A673 (cell line): ENCODE data around the gene MS4A10. TPM values are rescaled to one million over a fixed set of nuclear protein-coding genes. Genes with fewer than 3 reads are reported as not detected.

Experiments used
- BruUV-seq: library from RNA; stranded (reverse); fragments of 400-500 nt; replicated peaks from 2 replicates; lab custom pipeline; 2021; lab: Mats Ljungman, UMichigan
- CTCF ChIA-PET: fragments of 300-600 bp; sonication (Branson Sonifier 250); formaldehyde crosslinking; loops from one replicate; lab custom pipeline; 2022; ENCODE audit warnings: antibody characterized with exemption; lab: Charles Lee
- POLR2A ChIA-PET: fragments of 300-600 bp; sonication (Branson Sonifier 250); formaldehyde crosslinking; loops from one replicate; lab custom pipeline; 2022; ENCODE audit warnings: antibody characterized with exemption; ENCODE audit not compliant: low non-redundant PET; lab: Charles Lee
- DNase-seq: peaks from one replicate; pipeline ENCODE4 v3.0.0-alpha.2; 2015; ENCODE audit warnings: low spot score
- H3K27ac ChIP-seq: fragments of 200-600 bp; sonication (generic); 2 replicates; pipeline ENCODE4 v1.5.1; 2016; ENCODE audit warnings: mixed run types, low read depth, mild to moderate bottlenecking, mixed read lengths, antibody characterized with exemption, low read length; ENCODE audit not compliant: poor library complexity, severe bottlenecking
- H3K27me3 ChIP-seq: fragments of 200-600 bp; sonication (generic); replicated peaks from 2 replicates; pipeline ENCODE4 v1.6.1; 2017; ENCODE audit warnings: mixed run types, low read depth, mild to moderate bottlenecking, mixed read lengths, antibody characterized with exemption, low read length; ENCODE audit not compliant: insufficient read depth, poor library complexity
- H3K36me3 ChIP-seq: fragments of 200-600 bp; sonication (generic); 2 replicates; pipeline ENCODE4 v1.6.1; 2016; ENCODE audit warnings: mixed run types, mild to moderate bottlenecking, mixed read lengths, antibody characterized with exemption, low read length; ENCODE audit not compliant: insufficient read depth, poor library complexity, severe bottlenecking
- H3K4me1 ChIP-seq: fragments of 200-600 bp; sonication (generic); 2 replicates; pipeline ENCODE4 v1.6.1; 2017; ENCODE audit warnings: mixed run types, mild to moderate bottlenecking, mixed read lengths, antibody characterized with exemption, low read length; ENCODE audit not compliant: insufficient read depth, poor library complexity, severe bottlenecking
- H3K4me3 ChIP-seq: fragments of 200-600 bp; sonication (generic); 2 replicates; pipeline ENCODE4 v1.5.1; 2016; ENCODE audit warnings: low read depth, mixed run types, mild to moderate bottlenecking, mixed read lengths, low read length; ENCODE audit not compliant: poor library complexity, severe bottlenecking
- H3K9me3 ChIP-seq: fragments of 200-600 bp; sonication (generic); 2 replicates; pipeline ENCODE4 v1.6.1; 2016; ENCODE audit warnings: mixed run types, low read depth, mild to moderate bottlenecking, mixed read lengths, antibody characterized with exemption, low read length; ENCODE audit not compliant: poor library complexity, severe bottlenecking
- EZH2 ChIP-seq: fragments of 200-600 bp; sonication (generic); IDR thresholded peaks from 2 replicates; pipeline ENCODE4 v1.6.1; 2017; ENCODE audit warnings: borderline replicate concordance, low read depth, mild to moderate bottlenecking, mixed read lengths, antibody characterized with exemption, low read length; ENCODE audit not compliant: poor library complexity, severe bottlenecking
- intact Hi-C: fragments of 100-400 bp; cut with micrococcal nuclease; formaldehyde crosslinking; loops from one replicate; pipeline ENCODE4 v1.10.0; 2022; ENCODE audit not compliant: unreplicated experiment
- total RNA-seq: library from RNA; stranded (reverse); gene quantifications from 2 replicates; pipeline ENCODE4 v1.2.3, GENCODE V29; 2021
- TF ChIP-seq, protein P1 (sequence below): fragments of 300-800, 200-600 bp; sonication (generic); conservative IDR thresholded peaks from 2 replicates; pipeline ENCODE4 v1.5.1; 2017; ENCODE audit warnings: low read depth, mild to moderate bottlenecking, antibody characterized with exemption, low read length, moderate library complexity, mixed read lengths

MS4A10 gene
- total RNA-seq, 1 experiment from 2014 or later = not detected

GRCh38 chr11:60769811-60770210, 15.3 kb upstream of the MS4A10 start:
- no peaks in the 10 kb centered on the region for H3K4me1 ChIP-seq
- H3K27me3 ChIP-seq = no peaks in the 10 kb centered on the region
- intact Hi-C loops = loop anchor here (10.0 kb wide), 1 partner anchor 505 kb away; no protein-coding TSS in a partner anchor
- BruUV-seq = no TSS peak
- no peak for DNase-seq
- no peak overlapping the region for H3K27ac ChIP-seq
- no peak overlapping the region for H3K4me3 ChIP-seq
- CTCF ChIA-PET = no interaction called here
- no peaks in the 10 kb centered on the region for H3K9me3 ChIP-seq
- POLR2A ChIA-PET = no interaction called here
- H3K36me3 ChIP-seq = no peaks in the 10 kb centered on the region
- TF ChIP-seq EZH2 = no peak
- TF ChIP-seq, protein P1, sequence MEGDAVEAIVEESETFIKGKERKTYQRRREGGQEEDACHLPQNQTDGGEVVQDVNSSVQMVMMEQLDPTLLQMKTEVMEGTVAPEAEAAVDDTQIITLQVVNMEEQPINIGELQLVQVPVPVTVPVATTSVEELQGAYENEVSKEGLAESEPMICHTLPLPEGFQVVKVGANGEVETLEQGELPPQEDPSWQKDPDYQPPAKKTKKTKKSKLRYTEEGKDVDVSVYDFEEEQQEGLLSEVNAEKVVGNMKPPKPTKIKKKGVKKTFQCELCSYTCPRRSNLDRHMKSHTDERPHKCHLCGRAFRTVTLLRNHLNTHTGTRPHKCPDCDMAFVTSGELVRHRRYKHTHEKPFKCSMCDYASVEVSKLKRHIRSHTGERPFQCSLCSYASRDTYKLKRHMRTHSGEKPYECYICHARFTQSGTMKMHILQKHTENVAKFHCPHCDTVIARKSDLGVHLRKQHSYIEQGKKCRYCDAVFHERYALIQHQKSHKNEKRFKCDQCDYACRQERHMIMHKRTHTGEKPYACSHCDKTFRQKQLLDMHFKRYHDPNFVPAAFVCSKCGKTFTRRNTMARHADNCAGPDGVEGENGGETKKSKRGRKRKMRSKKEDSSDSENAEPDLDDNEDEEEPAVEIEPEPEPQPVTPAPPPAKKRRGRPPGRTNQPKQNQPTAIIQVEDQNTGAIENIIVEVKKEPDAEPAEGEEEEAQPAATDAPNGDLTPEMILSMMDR = no peak

DNA sequence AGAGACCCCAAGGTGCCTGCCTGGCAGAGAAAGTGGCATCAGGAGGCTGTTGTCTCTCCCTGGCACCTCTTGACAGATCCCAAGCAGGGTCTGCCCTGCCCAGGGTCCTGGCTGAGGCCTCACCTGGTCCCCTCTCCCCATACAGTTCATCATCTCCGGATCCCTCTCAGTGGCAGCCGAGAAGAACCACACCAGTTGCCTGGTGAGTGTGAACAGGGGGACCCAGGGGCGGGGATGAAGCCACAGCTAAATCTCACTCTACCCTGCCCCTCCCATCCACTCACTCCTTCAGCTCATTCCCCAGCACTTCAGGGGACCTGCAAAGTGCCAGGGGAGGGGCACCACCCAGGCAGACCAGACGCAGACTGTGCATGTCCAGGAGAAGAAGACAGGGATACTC, 14.0 kb upstream of the MS4A10 start:
- CTCF ChIA-PET = no interaction called here
- H3K27ac ChIP-seq = no peak overlapping the region
- POLR2A ChIA-PET = no interaction called here

GRCh38 chr11:60771879-60772525, 13.1 kb upstream of the MS4A10 start:
- Histone ChIP-seq H3K9me3 (no peaks in the 10 kb centered on the region), H3K27me3 (no peaks in the 10 kb centered on the region), H3K27ac (no peak overlapping the region), H3K36me3 (no peaks in the 10 kb centered on the region), H3K4me1 (peaks cover 7% of the 10 kb centered on the region), H3K4me3 (no peak overlapping the region)
- POLR2A ChIA-PET = no interaction called here
- no peak for TF ChIP-seq EZH2
- TF ChIP-seq, protein P1 = no peak
- CTCF ChIA-PET = no interaction called here
- DNase-seq = no peak
- intact Hi-C loops = loop anchor here (10.0 kb wide), 1 partner anchor 507 kb away; no protein-coding TSS in a partner anchor
- no TSS peak for BruUV-seq

More for the DNA sequence above, 14.0 kb upstream of the MS4A10 start:
- intact Hi-C loops = loop anchor here (10.0 kb wide), 1 partner anchor 506 kb away; no protein-coding TSS in a partner anchor
- no TSS peak for BruUV-seq
- no peak overlapping the region for H3K4me3 ChIP-seq
- no peaks in the 10 kb centered on the region for H3K9me3 ChIP-seq
- H3K4me1 ChIP-seq = peaks cover 7% of the 10 kb centered on the region
- H3K36me3 ChIP-seq = no peaks in the 10 kb centered on the region
- no peak for TF ChIP-seq EZH2
- TF ChIP-seq, protein P1 = no peak
- DNase-seq = no peak
- no peaks in the 10 kb centered on the region for H3K27me3 ChIP-seq
